GM19351 (cell line): ENCODE data around the gene GPR137C.
A peak's percentile ranks its signal among the peaks of the same experiment; 100 is the strongest.

Experiments used
- ATAC-seq: cut with Tn5 transposase; IDR thresholded peaks from one replicate; pipeline ENCODE4 v1.9.1; 2021; ENCODE audit warnings: mild to moderate bottlenecking, moderate library complexity; ENCODE audit not compliant: unreplicated experiment

The GPR137C gene, protein sequence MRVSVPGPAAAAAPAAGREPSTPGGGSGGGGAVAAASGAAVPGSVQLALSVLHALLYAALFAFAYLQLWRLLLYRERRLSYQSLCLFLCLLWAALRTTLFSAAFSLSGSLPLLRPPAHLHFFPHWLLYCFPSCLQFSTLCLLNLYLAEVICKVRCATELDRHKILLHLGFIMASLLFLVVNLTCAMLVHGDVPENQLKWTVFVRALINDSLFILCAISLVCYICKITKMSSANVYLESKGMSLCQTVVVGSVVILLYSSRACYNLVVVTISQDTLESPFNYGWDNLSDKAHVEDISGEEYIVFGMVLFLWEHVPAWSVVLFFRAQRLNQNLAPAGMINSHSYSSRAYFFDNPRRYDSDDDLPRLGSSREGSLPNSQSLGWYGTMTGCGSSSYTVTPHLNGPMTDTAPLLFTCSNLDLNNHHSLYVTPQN

DNA sequence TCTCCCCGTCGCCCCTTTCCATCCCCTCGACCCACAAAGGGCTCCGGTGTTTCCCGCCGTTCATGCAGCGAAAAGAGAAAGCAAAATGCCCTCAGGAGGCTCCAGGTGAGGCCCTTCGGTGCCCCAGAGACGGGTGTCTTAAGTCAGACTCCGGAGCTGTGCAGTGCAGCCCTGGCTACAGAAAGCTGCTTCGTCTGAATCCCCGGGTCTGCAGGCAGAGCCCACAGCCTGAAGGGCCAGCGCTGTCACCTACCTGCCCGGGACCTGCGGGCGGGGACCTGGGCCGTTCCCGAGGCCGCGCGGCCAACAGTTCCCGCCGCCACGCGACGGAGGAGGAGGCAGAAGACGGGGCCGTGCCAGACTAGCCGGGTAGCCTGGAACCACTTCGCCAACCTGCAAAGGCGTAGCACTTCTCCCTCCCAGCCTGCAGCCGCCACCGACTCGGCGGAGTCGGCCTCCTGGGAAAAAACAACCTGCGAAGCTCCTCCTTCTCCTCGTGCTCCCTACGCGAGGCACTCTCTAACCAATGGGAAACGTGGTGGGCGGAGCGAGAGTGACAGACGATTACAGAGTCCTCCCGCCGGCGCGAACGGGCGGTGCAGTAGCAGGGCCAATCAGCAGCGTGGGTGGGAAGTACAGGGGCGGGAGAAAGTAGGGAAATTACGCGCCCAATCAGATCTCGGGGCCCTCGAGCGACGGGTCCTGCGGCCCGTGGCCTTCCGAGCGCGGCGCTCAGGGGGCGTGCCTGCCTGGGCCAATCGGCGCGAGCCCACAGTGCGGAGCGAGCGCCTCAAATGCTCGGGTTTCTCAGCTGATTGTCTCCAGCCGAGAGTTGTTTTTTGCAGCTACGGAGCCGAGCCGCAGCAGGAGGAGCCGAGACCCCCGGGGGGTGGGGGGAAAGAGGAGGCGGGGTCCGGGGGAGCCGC is at the start of gene GPR137C, which contains the start of gene TXNDC16:
GPR137C (plus strand) TSS at position 774 of the 926 bp plus-strand sequence. CDS start 312 bp downstream, outside the sequence.
TXNDC16 (minus strand) TSS at position 443 of the 926 bp plus-strand sequence. CDS start 8,948 bp downstream, outside the sequence.
- ATAC-seq: peak; percentile 86

DNA sequence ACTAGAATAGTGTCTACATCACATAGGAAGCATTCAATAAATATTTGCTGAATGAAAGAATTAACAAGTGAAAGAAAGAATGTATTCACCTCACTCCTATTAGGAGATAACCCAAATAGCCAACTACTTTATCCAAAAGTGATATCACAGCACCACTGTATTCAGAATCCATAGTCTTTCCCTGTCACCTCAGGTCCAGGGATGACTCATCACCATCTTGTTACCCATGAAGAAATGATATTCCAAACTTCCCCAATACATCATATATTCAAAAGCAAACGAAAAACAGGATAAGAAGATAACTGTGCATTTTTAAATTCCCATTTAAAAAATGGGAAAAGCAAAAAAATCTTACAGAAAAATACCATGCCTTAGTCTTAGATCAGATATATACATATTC is 39.4 kb upstream of the GPR137C start:
- no peak for ATAC-seq

DNA sequence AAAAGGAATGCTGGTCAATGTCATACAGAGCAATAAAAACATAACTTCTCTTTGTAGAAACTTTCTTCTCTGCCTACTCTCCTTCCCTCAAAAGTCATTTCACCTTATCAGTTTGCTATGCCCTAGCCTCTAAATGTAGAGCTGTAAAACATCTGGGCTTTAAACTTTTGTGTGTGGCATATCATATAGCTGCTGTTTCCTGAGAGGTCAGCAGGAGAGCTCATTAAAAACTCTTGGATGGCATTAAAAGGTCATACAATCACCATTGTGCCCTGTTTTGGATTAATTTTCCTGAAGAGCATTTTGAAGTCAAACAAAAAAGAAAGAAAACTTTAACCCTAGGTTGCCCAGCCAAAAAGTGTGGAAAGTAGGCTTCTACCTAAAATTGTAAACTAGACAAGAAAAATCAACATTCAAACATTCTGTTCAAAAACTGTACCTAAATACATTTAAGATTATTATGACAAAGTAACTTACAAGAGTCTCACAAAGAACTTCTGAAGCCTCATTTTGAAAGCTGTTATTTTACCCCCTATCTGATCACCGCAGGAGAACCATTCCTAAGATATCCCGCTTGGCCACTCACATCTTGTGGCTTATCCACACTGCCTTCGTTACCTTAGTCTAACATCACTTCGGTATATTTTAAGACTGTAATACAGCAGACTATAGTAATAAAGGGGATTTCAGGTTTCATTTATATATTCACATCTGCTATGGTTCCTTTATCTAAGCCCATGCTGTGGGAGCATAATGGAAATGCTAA is 38.4 kb upstream of the GPR137C start:
- no peak for ATAC-seq

DNA sequence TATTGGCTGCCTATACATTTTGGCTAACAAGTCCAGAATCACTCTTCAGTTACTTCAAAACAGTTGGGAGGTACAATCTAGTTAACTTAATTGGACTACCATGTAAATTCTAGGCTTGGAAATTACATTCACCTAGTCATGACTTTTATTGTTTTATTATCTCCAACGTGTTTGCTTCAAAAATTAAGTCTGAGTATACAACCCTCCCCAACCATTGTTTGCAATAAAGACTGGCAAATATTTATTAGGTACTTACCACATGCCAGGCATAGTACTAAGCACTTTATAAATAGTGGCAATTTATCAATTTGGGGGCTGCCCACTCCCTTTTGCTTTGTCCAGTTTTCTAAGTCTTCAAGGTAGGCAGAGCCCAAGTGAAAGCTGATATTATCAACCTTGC is 30.6 kb upstream of the GPR137C start:
- no peak for ATAC-seq

DNA sequence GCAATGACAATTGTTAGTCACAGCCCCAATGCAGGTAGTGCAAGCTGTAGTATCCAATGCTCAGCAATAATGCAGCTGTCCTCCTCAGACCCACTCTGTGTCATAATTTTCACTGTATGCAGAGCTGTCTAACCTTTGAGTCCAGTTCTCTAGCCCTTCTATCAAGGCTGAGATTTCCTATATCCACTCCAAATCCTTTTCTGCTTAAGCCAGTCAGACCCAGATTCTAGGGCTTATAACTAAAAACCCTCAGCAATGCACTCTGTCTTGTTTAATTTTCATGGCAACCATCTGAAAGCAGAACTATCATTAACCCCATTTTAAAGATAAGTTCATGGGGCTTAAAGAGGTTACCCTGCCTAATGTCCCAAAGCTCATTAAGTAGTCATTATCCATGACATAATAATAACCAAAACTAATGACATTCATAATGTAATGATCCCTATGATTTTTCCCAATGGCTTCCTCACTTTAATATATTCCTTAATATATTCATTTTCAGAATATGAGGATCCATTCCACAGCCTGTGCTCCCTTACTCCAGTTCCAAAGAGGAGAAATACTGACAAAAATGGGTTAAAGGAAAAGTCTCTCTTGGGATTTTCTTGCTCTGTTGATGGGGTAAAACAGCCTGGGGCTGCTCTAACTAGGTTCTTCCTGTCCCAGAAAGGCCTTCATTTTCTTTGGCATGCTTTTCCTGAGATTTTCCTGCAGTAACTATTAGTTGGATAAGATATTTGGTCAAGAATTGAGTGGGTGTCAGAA is 29.9 kb upstream of the GPR137C start:
- no peak for ATAC-seq

DNA sequence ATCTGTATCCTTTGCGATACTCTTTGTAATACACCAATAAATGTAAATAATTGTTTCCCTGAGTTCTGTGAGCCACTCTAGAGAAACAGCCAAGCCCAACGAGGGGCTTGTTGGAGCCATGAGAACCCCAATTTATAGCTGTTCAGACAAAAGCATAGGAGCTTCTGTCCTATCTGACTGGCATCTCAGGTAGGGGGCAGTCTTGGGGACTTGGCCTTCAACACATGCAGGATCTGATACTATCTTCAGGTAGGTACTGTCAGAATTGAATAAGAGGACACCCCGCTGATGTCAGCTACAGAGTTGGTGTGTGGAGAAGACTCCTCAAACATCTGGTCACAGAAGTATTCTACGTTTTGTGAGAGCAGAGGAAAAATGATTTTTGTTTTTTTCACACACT is 25.6 kb upstream of the GPR137C start:
- no peak for ATAC-seq

DNA sequence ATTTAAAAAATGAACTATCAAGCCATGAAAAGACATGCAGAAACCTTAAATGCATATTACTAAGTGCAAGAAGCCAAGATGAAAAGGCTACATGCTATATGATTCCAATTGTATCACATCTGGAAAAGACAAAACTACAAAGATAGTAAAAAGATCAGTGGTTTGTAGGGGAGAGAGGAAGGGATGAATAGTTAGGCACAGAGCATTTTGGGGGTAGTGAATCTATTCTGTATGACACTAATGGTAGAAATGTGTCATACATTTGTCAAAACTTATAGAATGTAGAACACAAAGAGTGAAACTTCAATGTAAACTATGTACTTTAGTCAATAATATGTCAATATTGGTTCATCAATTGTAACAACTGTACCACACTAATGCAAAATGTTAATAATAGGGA is 21.2 kb upstream of the GPR137C start:
- no peak for ATAC-seq

DNA sequence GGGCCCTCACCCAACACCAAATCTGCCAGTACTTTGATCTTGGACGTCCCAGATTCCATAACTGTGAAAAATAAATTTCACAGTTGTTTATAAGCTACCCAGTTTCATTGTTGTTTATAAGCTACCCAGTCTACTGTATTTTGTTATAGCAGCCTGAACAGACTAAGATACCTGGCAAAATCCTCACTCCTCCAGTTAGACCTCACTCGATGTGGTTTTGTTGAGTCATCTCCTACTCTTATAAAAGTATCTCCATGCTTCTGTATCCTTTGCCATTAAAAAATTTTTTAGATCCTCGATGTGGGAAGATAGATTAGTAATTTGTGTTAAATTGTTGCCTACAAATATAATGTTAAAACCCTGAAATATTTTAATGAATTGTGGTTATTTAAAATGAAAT is 16.4 kb upstream of the GPR137C start:
- ATAC-seq: no peak

DNA sequence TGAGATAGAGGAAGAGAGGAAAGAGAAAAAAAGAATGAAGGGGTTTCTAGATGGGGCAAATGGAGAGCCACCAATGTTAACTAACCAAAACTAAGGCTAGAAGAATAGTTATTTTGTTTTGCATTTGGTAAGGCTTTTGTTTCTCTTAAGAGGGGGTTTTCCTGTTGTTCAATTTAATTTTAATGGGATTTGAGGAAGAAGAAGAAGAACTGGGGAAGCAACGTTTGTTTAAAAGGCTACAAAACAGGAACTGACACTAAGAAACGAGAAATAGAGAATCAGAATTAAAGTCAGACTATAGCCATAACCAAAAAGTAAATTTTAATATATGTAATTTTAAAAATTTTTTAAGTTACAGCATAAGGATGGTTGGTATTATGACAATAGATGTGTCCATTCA is 14.0 kb upstream of the GPR137C start:
- no peak for ATAC-seq

DNA sequence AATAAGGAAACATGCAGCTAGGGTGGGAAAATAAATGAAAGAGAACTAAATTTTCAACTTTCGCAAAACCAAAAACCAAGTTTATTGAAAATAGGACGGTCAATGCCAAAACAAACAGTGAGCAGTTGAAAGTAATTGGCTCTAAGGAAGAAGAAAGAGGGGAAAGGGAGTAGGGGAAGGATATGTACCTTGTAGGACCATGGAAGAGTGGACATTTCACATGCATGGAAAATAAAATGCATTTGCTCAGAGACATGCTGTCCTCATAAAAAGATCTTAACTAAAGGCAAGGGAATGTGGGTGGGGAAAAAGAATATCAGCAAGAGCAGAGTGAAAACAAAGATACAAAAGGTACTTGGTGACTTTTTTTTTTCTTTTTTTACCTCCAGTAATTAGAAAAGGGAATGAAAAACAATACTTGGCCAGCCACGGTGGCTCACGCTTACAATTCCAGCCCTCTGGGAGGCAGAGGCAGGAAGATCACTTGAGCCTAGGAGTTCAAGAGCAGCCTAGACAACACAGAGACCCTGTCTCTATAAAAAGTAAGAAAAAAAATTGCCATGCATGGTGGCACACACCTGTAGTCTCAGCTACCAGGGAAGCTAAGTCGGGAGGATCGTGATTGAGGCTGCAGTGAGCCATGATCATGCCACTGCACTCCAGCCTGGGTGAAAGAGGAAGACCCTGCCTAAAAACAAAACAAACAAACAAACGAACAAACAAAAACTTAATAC is 6.9 kb upstream of the GPR137C start:
- no peak for ATAC-seq

DNA sequence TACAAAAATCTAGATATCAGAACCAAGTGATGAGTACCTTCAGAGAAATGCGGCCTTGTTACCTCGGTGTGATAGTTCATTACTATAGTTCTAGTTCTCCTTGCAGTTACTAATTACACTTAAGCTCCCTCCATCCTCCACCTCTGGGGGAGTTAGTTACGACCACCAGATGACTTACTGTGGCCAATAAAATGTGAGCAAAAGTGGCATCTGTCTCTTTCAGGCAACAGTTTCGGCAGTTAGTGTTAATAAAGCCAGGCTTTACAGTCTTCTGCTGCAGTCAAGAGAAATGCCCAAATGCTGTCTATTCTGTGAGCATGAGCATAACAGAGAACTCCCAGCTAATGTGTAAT is 6.3 kb upstream of the GPR137C start:
- ATAC-seq: no peak

DNA sequence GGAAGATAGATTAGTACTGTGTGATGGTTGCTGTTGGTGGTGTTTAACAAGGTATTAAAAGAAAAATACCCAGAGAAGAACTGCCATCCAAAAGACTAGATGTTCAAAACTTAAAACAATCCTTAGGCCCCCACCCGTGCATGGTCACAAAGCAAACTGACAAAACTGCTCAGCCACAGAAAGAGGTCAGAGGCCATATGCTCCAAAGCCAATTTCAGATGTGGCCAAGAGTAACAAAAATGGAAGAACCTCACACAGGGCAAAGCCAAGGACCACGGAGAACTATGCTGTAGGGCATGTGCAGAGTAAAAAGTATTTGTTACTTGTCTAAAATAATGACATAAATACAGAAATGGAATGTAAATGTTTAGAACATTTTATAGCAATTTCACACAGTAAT is 5.6 kb upstream of the GPR137C start:
- no peak for ATAC-seq

DNA sequence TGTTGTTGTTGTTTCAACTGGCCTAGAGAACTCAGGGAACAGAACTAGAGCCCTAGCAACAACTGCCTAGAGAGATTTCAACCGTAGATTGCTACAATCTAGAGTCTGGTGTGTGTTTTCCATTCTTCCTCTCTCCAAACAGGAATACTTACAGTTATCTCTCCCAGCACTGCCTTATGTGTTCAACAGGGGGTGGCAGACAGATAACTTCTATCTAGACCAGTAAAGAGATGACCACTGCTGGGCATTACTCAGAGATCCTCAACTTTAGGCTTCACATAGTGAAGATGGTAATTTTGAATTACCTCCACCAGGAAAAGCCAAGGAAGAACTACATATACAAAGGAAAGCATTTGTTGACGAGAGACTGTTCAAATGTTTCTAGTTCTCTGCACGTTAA is 5.1 kb upstream of the GPR137C start:
- ATAC-seq: no peak

DNA sequence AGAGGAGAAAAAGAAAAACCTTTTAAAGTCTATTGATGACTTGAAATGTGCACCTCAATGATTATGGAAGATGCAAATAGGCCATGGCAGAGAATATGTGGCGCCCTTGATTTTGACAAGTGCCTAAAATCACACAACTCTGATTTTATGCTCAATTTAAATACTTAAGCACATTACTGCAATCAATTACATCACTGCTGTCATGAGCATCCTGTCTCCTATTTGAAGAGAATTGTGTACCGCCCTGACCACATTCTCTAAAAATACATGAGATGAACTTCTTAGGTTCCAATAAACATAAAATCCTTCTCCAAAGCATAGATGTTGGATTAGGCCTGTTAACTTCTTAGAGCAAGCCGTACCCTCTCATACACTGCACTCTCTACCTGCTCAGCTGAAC is 2.0 kb upstream of the GPR137C start:
- ATAC-seq: no peak

DNA sequence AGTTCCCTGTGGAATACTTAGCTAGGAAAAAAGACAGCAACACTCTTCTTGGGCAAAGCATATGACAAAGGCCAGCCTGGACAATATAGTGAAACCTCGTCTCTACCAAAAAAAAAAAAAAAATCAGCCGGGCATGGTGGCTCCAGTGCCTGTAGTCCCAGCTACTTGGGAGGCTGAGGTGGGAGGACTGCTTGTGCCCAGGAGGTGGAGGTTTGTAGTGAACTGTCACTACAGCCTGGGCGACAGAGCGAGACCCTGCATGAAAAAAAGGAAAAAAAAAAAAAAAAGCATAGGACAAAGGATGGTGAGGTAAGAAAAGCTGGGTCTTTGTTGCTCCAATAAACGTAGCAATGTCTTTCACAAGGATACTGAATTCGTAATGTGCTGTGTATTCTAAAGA is 1.4 kb upstream of the GPR137C start:
- ATAC-seq: no peak

DNA sequence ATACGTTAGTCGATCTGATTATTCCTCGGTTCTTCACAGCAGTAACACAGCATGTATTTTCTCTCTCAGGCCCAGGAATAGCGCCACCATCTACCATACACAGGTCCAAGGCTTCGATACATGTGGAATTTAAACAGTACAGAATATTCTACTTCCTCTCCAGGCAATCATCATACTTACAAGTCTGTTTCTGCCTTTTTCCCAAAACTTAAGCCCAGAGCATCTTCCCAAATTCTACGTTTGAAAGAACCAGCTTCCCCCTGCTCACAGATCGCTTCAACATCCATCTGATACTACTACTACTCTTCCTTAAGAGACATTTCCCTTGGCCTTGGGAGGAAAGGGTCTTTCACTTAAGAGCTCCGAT is 957 bp upstream of the GPR137C start:
- no peak for ATAC-seq

DNA sequence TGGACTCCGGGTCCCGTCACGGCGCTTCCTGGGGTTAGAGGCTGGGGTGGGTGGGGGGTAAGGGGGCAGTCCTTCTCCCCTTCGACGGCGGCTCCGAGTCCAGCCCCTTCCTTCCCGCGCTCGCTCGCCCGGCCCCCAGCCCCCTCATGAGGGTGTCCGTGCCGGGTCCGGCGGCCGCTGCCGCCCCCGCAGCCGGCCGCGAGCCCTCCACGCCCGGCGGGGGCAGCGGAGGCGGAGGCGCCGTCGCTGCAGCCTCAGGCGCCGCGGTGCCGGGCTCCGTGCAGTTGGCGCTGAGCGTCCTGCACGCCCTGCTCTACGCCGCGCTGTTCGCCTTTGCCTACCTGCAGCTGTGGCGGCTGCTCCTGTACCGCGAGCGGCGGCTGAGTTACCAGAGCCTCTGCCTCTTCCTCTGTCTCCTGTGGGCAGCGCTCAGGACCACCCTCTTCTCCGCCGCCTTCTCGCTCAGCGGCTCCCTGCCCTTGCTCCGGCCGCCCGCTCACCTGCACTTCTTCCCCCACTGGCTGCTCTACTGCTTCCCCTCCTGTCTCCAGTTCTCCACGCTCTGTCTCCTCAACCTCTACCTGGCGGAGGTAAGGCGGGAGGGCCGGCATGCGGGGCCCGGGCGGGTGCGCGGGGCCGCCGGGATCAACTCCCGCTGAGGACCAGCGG is 500 bp downstream of the GPR137C start:
- ATAC-seq: peak; percentile 30

DNA sequence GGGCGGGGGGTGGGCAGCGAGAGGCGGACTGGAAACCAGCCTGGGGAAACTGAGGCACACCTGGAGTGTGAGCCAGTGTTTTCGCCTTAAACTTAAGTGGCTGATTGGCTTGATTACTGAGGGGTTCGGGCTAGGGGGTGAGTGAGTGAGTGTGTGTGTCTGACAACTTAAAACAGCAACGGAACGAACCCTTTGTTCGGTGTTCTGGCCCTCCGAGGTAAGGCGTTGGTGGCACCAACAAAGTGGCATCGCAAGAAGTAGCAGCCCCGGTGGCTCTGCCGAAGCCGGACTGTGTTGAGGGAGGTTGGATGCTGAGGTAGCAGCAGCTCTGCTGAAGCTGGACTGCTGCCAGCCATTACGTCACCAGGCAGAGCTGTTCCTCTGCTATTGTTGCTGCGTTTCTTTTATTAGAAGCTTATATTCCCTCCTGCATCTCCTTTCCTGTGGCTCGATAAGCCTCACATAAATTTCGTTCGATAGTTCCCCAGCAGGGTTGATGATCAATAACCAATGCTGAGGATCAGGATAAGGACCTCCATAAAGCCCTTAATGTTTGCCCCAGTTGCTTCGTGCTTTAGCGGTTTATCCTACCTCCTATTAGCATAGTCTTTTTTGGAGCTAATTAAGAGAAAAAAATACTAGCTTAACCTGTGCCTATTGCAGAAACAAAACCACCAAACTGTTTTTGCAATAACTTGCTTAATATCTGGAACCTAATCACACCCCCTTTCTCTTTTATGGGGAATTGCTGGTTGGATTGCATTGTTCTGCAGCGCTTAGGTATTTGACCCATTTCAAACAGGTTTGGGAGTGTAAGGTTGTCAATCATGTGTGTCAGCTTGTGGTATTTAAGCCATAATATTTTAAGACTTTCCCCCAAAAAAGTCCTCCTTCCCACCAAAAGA is 1.3 kb downstream of the GPR137C start:
- no peak for ATAC-seq
